A673 (cell line): ENCODE measurements around the gene HOXA1.

Source experiments
- CTCF ChIP-seq: fragments of 300-800, 200-600 bp; sonication (generic); conservative IDR thresholded peaks from 2 replicates; pipeline ENCODE4 v1.5.1; 2017; ENCODE audit warnings: low read depth, mild to moderate bottlenecking, antibody characterized with exemption, low read length, moderate library complexity, mixed read lengths
- EZH2 ChIP-seq: fragments of 200-600 bp; sonication (generic); IDR thresholded peaks from 2 replicates; pipeline ENCODE4 v1.6.1; 2017; ENCODE audit warnings: borderline replicate concordance, low read depth, mild to moderate bottlenecking, mixed read lengths, antibody characterized with exemption, low read length; ENCODE audit not compliant: poor library complexity, severe bottlenecking

GRCh38 chr7:27066148-27066547, 29.7 kb downstream of the HOXA1 start:
- no peak for TF ChIP-seq CTCF
- no peak for TF ChIP-seq EZH2
